Measurements from ENCODE around the gene RAD51B. TPM values are rescaled to one million over a fixed set of nuclear protein-coding genes. Genes with fewer than 3 reads are reported as not detected.
A peak's percentile ranks its signal among the peaks of the same experiment; 100 is the strongest.

Gene RAD51B
- total RNA-seq, 5 donors from 2014 or later (not counting 1 experiment from before 2014, with no cell fraction given): 25.4 to 47.9 (median 30.0) TPM

DNA sequence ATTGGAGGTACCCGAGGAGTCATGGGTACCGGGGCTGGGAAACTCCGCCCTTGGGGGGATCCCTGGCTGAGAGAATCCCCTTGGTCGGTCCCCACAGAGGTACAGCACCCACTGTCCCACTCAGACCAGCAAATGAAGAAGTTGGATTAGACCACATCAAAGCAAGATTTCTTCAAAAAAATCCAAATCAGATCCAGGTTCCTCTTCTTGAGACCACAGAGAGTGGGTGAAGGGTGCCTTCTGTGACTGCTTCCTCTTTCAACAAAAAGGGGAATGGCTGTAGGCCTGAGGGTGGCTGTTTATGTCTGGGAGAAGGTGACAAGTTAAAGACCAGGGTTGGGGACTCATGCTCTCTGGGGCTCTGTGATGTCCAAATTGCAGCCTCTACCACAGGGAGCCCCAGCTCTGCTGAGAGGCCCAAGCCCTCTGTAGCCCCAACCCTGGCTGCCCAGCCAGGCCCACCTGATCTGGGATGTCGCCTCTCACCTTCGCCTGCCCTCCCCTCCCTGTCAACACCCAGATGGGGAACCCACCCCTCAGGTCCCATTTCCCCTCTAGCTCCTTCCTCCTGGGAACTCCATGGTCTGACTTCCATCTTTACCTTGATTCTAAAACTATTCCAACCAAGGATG, 922.4 kb downstream of the RAD51B start:
- WGBS (ENCODE audit: insufficient coverage): 95% methylated on average over 4 of the region's 6 CpGs
- H3K36me3 Mint-ChIP-seq: no peaks in the 10 kb centered on the region

DNA sequence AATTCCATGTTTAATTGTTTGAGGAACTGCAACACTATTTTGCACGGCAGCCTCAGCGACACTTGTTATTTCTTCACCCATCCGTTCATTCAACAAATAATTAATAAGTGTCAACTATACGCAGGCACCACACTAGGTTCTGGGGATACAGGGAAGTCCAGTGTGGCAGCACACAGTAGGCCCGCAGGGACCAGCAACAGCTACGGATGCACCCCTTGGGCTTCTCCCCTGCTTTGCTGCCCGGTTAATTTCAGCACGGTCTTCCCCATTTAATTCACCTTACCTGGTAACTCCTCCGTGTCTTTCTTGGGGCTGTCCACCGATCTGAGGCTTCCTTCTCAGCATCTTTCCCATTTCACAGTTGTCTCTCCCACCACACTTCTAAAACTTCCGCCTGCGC, 925.0 kb downstream of the RAD51B start:
- H3K9me3 ChIP-seq: no peaks in the 10 kb centered on the region
- Mint-ChIP-seq H3K4me3 (no peak overlapping the region), H3K27me3 (no peaks in the 10 kb centered on the region), H3K4me1 (peaks cover 0 to 13% (median 12%) of the 10 kb centered on the region in 3 donors), H3K9me3 (no peaks in the 10 kb centered on the region), H3K27ac (no peak overlapping the region), H3K36me3 (no peaks in the 10 kb centered on the region)
- DNase-seq: no peak
- H3K27ac ChIP-seq (ENCODE audit: low read length): no peak overlapping the region
- ChIA-PET POLR2A (interaction anchor here in 1 of 2 donors (0.7 kb wide), 1 partner anchor 384 kb away, joined by 3 read pairs; no protein-coding TSS in a partner anchor), CTCF (interaction anchor here in 1 of 2 donors (0.8 kb wide), 1 partner anchor 494 kb away, joined by 3 read pairs; no protein-coding TSS in a partner anchor)
- peaks cover 0 to 5% of the 10 kb centered on the region in 2 experiments for H3K27me3 ChIP-seq (replicated peaks in 1 of 2; ENCODE audit: control insufficient read depth in 2 of 2, extremely low read depth in 1 of 2, insufficient read depth in 2 of 2, low read length in 1 of 2)
- no peaks in the 10 kb centered on the region for H3K36me3 ChIP-seq (ENCODE audit: control insufficient read depth in 2 of 2, extremely low read depth in 1 of 2, insufficient read depth in 1 of 2, low read length in 1 of 2)
- 94% methylated on average over 8 of the region's 12 CpGs for WGBS (ENCODE audit: insufficient coverage)
- no peaks in the 10 kb centered on the region for H3K4me1 ChIP-seq (ENCODE audit: control insufficient read depth in 1 of 2, extremely low read depth in 1 of 2, insufficient read depth in 2 of 2, low read length in 2 of 2)
- H3K4me3 ChIP-seq (ENCODE audit: control insufficient read depth in 1 of 2, extremely low read depth in 1 of 2, low read length in 1 of 2): no peak overlapping the region
- no peak for ATAC-seq (replicated peaks in 1 of 4)

More for the DNA sequence above, 922.4 kb downstream of the RAD51B start:
- Histone ChIP-seq H3K27me3 (replicated peaks in 1 of 2; ENCODE audit: control insufficient read depth in 2 of 2, extremely low read depth in 1 of 2, insufficient read depth in 2 of 2, low read length in 1 of 2) (no peaks in the 10 kb centered on the region), H3K27ac (ENCODE audit: low read length) (no peak overlapping the region), H3K9me3 (no peaks in the 10 kb centered on the region), H3K36me3 (ENCODE audit: control insufficient read depth in 2 of 2, extremely low read depth in 1 of 2, insufficient read depth in 1 of 2, low read length in 1 of 2) (no peaks in the 10 kb centered on the region), H3K4me3 (ENCODE audit: control insufficient read depth in 1 of 2, extremely low read depth in 1 of 2, low read length in 1 of 2) (no peak overlapping the region), H3K4me1 (ENCODE audit: control insufficient read depth in 1 of 2, extremely low read depth in 1 of 2, insufficient read depth in 2 of 2, low read length in 2 of 2) (no peaks in the 10 kb centered on the region)
- ChIA-PET POLR2A (no interaction called here), CTCF (no interaction called here)
- H3K9me3 Mint-ChIP-seq: no peaks in the 10 kb centered on the region
- H3K4me3 Mint-ChIP-seq: no peak overlapping the region
- DNase-seq: peak in 4 of 35 experiments; percentile 6 to 43 (median 26)
- H3K27ac Mint-ChIP-seq: no peak overlapping the region
- H3K4me1 Mint-ChIP-seq: peaks cover 2 to 13% (median 10%) of the 10 kb centered on the region in 3 donors
- H3K27me3 Mint-ChIP-seq: no peaks in the 10 kb centered on the region
- ATAC-seq (replicated peaks in 1 of 4): peak in 1 of 4 experiments; percentile 35

DNA sequence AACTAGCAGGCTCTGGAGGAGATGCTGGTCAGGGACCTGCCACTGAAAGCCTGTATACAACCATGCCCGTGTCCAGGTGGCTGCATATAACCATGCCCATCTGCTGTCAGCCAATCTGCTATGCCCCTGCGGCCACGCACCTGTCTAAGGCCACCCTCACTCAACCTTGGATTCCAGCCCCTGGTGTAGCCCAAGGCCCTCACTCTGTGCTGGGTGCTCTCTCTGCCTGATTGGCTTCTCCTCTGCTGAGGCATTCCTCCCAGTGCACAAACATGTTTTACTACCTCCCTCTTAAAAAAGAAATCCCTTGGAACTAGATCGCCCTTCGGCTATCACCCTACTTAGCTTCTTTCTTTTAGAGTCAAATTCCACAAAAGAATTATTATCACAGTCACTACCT, 927.8 kb downstream of the RAD51B start:
- WGBS (ENCODE audit: insufficient coverage): 98% methylated on average over 5 of the region's 5 CpGs
- no peak overlapping the region for H3K4me3 Mint-ChIP-seq
- no peak overlapping the region for H3K27ac ChIP-seq (ENCODE audit: low read length)
- DNase-seq (no peak), ATAC-seq (replicated peaks in 1 of 4) (no peak)
- ChIA-PET POLR2A (no interaction called here), CTCF (no interaction called here)
- H3K4me1 Mint-ChIP-seq: peaks cover 0 to 13% (median 6%) of the 10 kb centered on the region in 3 donors
- H3K9me3 Mint-ChIP-seq: no peaks in the 10 kb centered on the region
- H3K36me3 ChIP-seq (ENCODE audit: control insufficient read depth in 2 of 2, extremely low read depth in 1 of 2, insufficient read depth in 1 of 2, low read length in 1 of 2): no peaks in the 10 kb centered on the region
- H3K4me3 ChIP-seq (ENCODE audit: control insufficient read depth in 1 of 2, extremely low read depth in 1 of 2, low read length in 1 of 2): no peak overlapping the region
- no peak overlapping the region for H3K27ac Mint-ChIP-seq
- H3K36me3 Mint-ChIP-seq: no peaks in the 10 kb centered on the region
- H3K27me3 Mint-ChIP-seq: no peaks in the 10 kb centered on the region
- H3K4me1 ChIP-seq (ENCODE audit: control insufficient read depth in 1 of 2, extremely low read depth in 1 of 2, insufficient read depth in 2 of 2, low read length in 2 of 2): no peaks in the 10 kb centered on the region
- H3K9me3 ChIP-seq: no peaks in the 10 kb centered on the region
- peaks cover 0 to 5% of the 10 kb centered on the region in 2 experiments for H3K27me3 ChIP-seq (replicated peaks in 1 of 2; ENCODE audit: control insufficient read depth in 2 of 2, extremely low read depth in 1 of 2, insufficient read depth in 2 of 2, low read length in 1 of 2)

DNA sequence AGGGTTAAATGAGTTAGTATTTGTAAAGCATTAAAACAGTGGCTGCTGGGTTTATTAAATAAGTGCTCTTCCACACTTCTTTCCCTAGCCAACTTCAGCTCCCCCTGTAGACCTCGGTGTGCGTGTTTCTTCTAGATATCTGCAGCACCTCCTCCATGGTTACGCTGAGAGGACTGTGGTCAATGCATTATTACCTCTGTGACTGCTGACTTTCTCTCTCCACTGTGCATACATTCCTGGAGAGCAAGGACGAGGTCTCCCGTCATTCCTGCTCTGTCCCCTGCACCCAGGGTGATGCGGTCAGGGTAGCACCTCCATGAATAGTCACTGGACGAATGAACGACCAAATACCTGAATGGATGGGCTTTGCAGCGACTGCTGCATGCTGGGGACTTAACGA, 928.7 kb downstream of the RAD51B start:
- 95% methylated on average over 9 of the region's 10 CpGs for WGBS (ENCODE audit: insufficient coverage)
- no peaks in the 10 kb centered on the region for H3K9me3 ChIP-seq
- DNase-seq (no peak), ATAC-seq (replicated peaks in 1 of 4) (no peak)
- no peaks in the 10 kb centered on the region for H3K36me3 ChIP-seq (ENCODE audit: control insufficient read depth in 2 of 2, extremely low read depth in 1 of 2, insufficient read depth in 1 of 2, low read length in 1 of 2)
- Mint-ChIP-seq H3K27ac (no peak overlapping the region), H3K36me3 (no peaks in the 10 kb centered on the region), H3K27me3 (no peaks in the 10 kb centered on the region), H3K9me3 (no peaks in the 10 kb centered on the region), H3K4me1 (peaks cover 0 to 13% (median 3%) of the 10 kb centered on the region in 3 donors), H3K4me3 (no peak overlapping the region)
- no peaks in the 10 kb centered on the region for H3K4me1 ChIP-seq (ENCODE audit: control insufficient read depth in 1 of 2, extremely low read depth in 1 of 2, insufficient read depth in 2 of 2, low read length in 2 of 2)
- POLR2A ChIA-PET: no interaction called here
- CTCF ChIA-PET: no interaction called here
- H3K27me3 ChIP-seq (replicated peaks in 1 of 2; ENCODE audit: control insufficient read depth in 2 of 2, extremely low read depth in 1 of 2, insufficient read depth in 2 of 2, low read length in 1 of 2): peaks cover 0 to 5% of the 10 kb centered on the region in 2 experiments
- H3K4me3 ChIP-seq (ENCODE audit: control insufficient read depth in 1 of 2, extremely low read depth in 1 of 2, low read length in 1 of 2): no peak overlapping the region
- no peak overlapping the region for H3K27ac ChIP-seq (ENCODE audit: low read length)

DNA sequence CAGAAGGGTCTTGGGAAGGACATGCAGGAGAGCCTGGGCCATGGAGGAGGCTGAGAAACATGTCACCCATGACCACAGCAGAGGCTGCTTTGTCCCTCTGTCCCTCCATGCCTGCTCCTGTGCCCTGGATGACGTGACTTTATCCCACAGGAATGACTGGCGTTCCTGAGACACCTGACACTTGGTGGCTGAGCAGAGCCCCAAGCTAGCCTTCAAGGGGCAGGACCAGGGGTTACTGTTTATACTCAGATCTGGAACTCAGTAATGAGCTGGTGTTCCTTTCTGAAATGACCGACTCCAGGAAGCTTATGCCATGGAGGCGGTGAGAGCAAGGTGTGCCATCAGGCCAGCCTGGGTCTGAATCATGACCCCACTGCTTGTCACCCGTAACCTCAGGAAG, 929.1 kb downstream of the RAD51B start:
- Histone ChIP-seq H3K4me1 (ENCODE audit: control insufficient read depth in 1 of 2, extremely low read depth in 1 of 2, insufficient read depth in 2 of 2, low read length in 2 of 2) (no peaks in the 10 kb centered on the region), H3K9me3 (no peaks in the 10 kb centered on the region), H3K27me3 (replicated peaks in 1 of 2; ENCODE audit: control insufficient read depth in 2 of 2, extremely low read depth in 1 of 2, insufficient read depth in 2 of 2, low read length in 1 of 2) (peaks cover 0 to 5% of the 10 kb centered on the region in 2 experiments), H3K27ac (ENCODE audit: low read length) (no peak overlapping the region), H3K36me3 (ENCODE audit: control insufficient read depth in 2 of 2, extremely low read depth in 1 of 2, insufficient read depth in 1 of 2, low read length in 1 of 2) (no peaks in the 10 kb centered on the region), H3K4me3 (ENCODE audit: control insufficient read depth in 1 of 2, extremely low read depth in 1 of 2, low read length in 1 of 2) (no peak overlapping the region)
- ATAC-seq (replicated peaks in 1 of 4) (no peak), DNase-seq (no peak)
- no peaks in the 10 kb centered on the region for H3K36me3 Mint-ChIP-seq
- ChIA-PET CTCF (no interaction called here), POLR2A (no interaction called here)
- H3K4me3 Mint-ChIP-seq: no peak overlapping the region
- WGBS (ENCODE audit: insufficient coverage): 91% methylated on average over 4 of the region's 5 CpGs
- no peaks in the 10 kb centered on the region for H3K9me3 Mint-ChIP-seq
- no peak overlapping the region for H3K27ac Mint-ChIP-seq
- no peaks in the 10 kb centered on the region for H3K27me3 Mint-ChIP-seq
- peaks cover 0 to 13% (median 3%) of the 10 kb centered on the region in 3 donors for H3K4me1 Mint-ChIP-seq

DNA sequence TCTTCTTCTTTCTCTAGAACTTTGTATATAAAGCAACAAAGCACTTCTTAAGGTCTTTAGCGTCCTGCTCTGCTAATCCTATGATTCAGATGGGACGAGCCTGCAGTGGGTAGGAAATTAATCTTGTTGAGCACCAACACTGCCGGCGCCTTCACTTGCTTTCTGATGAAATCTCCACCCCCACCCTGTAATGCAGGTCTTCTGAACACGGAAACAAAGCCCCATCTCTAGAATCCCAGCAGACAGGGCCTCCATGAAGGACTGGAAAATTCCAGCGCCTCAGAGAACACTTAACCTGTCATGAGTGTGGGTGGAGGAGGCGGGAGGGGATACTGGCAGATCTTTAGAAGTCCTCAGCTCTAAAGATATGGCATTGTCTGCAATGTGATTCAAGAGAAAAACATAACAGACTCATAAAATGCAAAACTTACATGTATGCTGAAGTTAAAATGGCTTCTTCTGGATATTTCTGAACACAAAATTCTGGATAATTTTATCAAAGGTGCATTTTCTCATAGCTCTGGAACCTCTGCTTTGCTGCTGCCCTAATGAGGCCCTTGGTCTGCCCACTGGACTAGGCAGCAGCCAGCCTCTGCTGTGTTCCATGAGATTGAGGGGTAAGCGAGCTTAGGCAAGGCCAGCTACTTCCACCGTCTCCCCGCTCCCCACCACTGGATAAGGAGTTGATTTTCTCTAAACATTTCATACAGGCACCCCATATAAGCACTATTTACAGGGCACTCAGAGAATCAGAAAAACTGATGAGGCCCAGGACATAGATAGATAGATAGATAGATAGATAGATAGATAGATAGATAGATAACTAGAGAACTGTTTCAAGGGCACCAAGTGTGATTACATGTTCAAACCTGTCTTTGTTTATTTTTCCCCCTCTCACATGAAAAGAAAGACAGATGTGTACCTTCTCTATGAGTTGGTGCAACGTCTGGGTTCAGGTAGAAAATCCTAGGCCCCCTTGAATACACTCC, 930.2 kb downstream of the RAD51B start:
- peaks cover 0 to 5% of the 10 kb centered on the region in 2 experiments for H3K27me3 ChIP-seq (replicated peaks in 1 of 2; ENCODE audit: control insufficient read depth in 2 of 2, extremely low read depth in 1 of 2, insufficient read depth in 2 of 2, low read length in 1 of 2)
- no peaks in the 10 kb centered on the region for H3K9me3 ChIP-seq
- H3K4me1 ChIP-seq (ENCODE audit: control insufficient read depth in 1 of 2, extremely low read depth in 1 of 2, insufficient read depth in 2 of 2, low read length in 2 of 2): no peaks in the 10 kb centered on the region
- CTCF ChIA-PET: no interaction called here
- Mint-ChIP-seq H3K4me3 (no peak overlapping the region), H3K9me3 (no peaks in the 10 kb centered on the region), H3K27me3 (no peaks in the 10 kb centered on the region), H3K27ac (no peak overlapping the region), H3K36me3 (no peaks in the 10 kb centered on the region), H3K4me1 (peaks cover 0 to 13% (median 3%) of the 10 kb centered on the region in 3 donors)
- DNase-seq: no peak
- no peaks in the 10 kb centered on the region for H3K36me3 ChIP-seq (ENCODE audit: control insufficient read depth in 2 of 2, extremely low read depth in 1 of 2, insufficient read depth in 1 of 2, low read length in 1 of 2)
- POLR2A ChIA-PET: no interaction called here
- ATAC-seq (replicated peaks in 1 of 4): no peak
- H3K4me3 ChIP-seq (ENCODE audit: control insufficient read depth in 1 of 2, extremely low read depth in 1 of 2, low read length in 1 of 2): no peak overlapping the region
- H3K27ac ChIP-seq (ENCODE audit: low read length): no peak overlapping the region
- no CpG with 5 or more reads among the region's 11 CpGs for WGBS (ENCODE audit: insufficient coverage)
